Measurements from ENCODE around the gene TUBG1. TPM values are rescaled to one million over a fixed set of nuclear protein-coding genes. Genes with fewer than 3 reads are reported as not detected.
A peak's percentile ranks its signal among the peaks of the same experiment; 100 is the strongest.
"Not testable (repeated sequence)": the region's sequence is repeated elsewhere in the genome, so short reads cannot be mapped to it uniquely, and the experiment has no call there.

The TUBG1 gene
- total RNA-seq, 1 donor from 2014 or later, result 30.3 TPM

- intact Hi-C loops (cut with DNase I), result no loop called here
- H3K36me3 ChIP-seq, result no peaks in the 10 kb centered on the region
- H3K27ac ChIP-seq, result no peak overlapping the region
- no peaks in the 10 kb centered on the region for H3K4me1 ChIP-seq
- ATAC-seq (peak in 1 of 2 donors; percentile 48), DNase-seq (no peak)
- H3K4me3 ChIP-seq, result no peak overlapping the region
- TF ChIP-seq CTCF (IDR thresholded peaks at IDR 0.05), result no peak
- H3K27me3 ChIP-seq (ENCODE audit: low read depth), result no peaks in the 10 kb centered on the region
- no peaks in the 10 kb centered on the region for H3K9me3 ChIP-seq
These were observed 14.5 kb downstream of the TUBG1 start for GRCh38 chr17:42623732-42624596.

- ATAC-seq; H3K36me3 ChIP-seq; intact Hi-C loops (cut with DNase I); H3K4me1 ChIP-seq; DNase-seq; H3K27me3 ChIP-seq (ENCODE audit: low read depth); H3K4me3 ChIP-seq; H3K9me3 ChIP-seq; H3K27ac ChIP-seq: not testable (repeated sequence)
These were observed 17.7 kb downstream of the TUBG1 start for GRCh38 chr17:42627032-42627764.

GRCh38 chr17:42629411-42630009 lies 20.0 kb downstream of the TUBG1 start:
- Histone ChIP-seq H3K9me3 (no peaks in the 10 kb centered on the region), H3K4me3 (no peak overlapping the region), H3K27ac (no peak overlapping the region), H3K27me3 (ENCODE audit: low read depth) (no peaks in the 10 kb centered on the region), H3K36me3 (no peaks in the 10 kb centered on the region), H3K4me1 (no peaks in the 10 kb centered on the region)
- no peak for ATAC-seq
- no peak for DNase-seq
- intact Hi-C loops (cut with DNase I), result no loop called here
- TF ChIP-seq CTCF (IDR thresholded peaks at IDR 0.05), result no peak

- no peaks in the 10 kb centered on the region for H3K36me3 ChIP-seq
- intact Hi-C loops (cut with DNase I), result no loop called here
- H3K4me3 ChIP-seq, result no peak overlapping the region
- DNase-seq, result no peak
- H3K27ac ChIP-seq, result no peak overlapping the region
- H3K27me3 ChIP-seq (ENCODE audit: low read depth), result no peaks in the 10 kb centered on the region
- H3K9me3 ChIP-seq, result no peaks in the 10 kb centered on the region
- no peak for TF ChIP-seq CTCF (IDR thresholded peaks at IDR 0.05)
- ATAC-seq, result no peak
- H3K4me1 ChIP-seq, result no peaks in the 10 kb centered on the region
These were observed 23.5 kb downstream of the TUBG1 start for GRCh38 chr17:42632949-42633444.

- DNase-seq (no peak), ATAC-seq (no peak)
- Histone ChIP-seq H3K27me3 (ENCODE audit: low read depth) (no peaks in the 10 kb centered on the region), H3K4me3 (no peak overlapping the region), H3K27ac (no peak overlapping the region), H3K9me3 (no peaks in the 10 kb centered on the region), H3K4me1 (no peaks in the 10 kb centered on the region), H3K36me3 (no peaks in the 10 kb centered on the region)
- TF ChIP-seq CTCF (IDR thresholded peaks at IDR 0.05), result no peak
- intact Hi-C loops (cut with DNase I), result no loop called here
These were observed 30.1 kb downstream of the TUBG1 start for GRCh38 chr17:42639525-42640113.
